Pancreas (tissue), 10 donors: ENCODE data around the gene CROCC2. TPM values are rescaled to one million over a fixed set of nuclear protein-coding genes. Genes with fewer than 3 reads are reported as not detected.

Source experiments
- ATAC-seq, 4 donors: fragments of 200-7000 bp; cut with Tn5 transposase; one replicate each; pipeline versions ENCODE4 v1.8.0 to v1.9.1; 2020; ENCODE audit warnings: mild to moderate bottlenecking in 4 of 4, moderate library complexity in 4 of 4
- DNase-seq, 6 donors: peaks; one replicate each; pipeline ENCODE4 v3.0.0-alpha.2; 2020
- FAIRE-seq: peaks from 2 replicates; lab custom pipeline; 2012; peaks lifted over from hg19 to GRCh38; lab: Jason Lieb, UNC
- H3K27ac ChIP-seq, 4 donors: fragments of 200-600 bp; sonication (generic); 1 replicate in 3 of 4; 2 replicates in 1 of 4; pipeline versions ENCODE4 v1.5.0 to v1.8.0; 2020
- H3K27me3 ChIP-seq, 4 donors: fragments of 200-600 bp; one replicate each; pipeline ENCODE4 v1.8.0; 2021
- H3K36me3 ChIP-seq, 3 donors: fragments of 200-600 bp; sonication (generic) in 1 of 3; one replicate each; pipeline versions ENCODE4 v1.5.0 to v1.8.0; 2020 to 2021
- H3K4me1 ChIP-seq, 3 donors: fragments of 200-600 bp; one replicate each; pipeline ENCODE4 v1.8.0; 2021
- H3K4me3 ChIP-seq, 4 donors: fragments of 200-600 bp; sonication (generic) in 2 of 4; one replicate each; pipeline versions ENCODE4 v1.5.0 to v1.8.0; 2020 to 2021
- H3K9me3 ChIP-seq, 4 donors: fragments of 200-600 bp; one replicate each; pipeline ENCODE4 v1.8.0; 2021
- CTCF ChIP-seq, 4 donors: fragments of 200-600 bp; sonication (generic) in 3 of 4; IDR thresholded peaks; one replicate each; pipeline versions ENCODE4 v1.5.0 to v1.8.0; 2021; ENCODE audit warnings: antibody characterized with exemption in 4 of 4
- whole genome bisulfite sequencing, 2 donors: extraction: QIAGEN DNeasy Blood & Tissue Kit; methylation state at CpG; one replicate each; pipeline ENCODE4 v1.1.7; 2013; 5-methylcytosine and 5-hydroxymethylcytosine counted together
- intact Hi-C, 3 donors: fragments of 100-400 bp; cut with DNase I; formaldehyde crosslinking; loops; one replicate each; pipeline versions ENCODE4 v1.11.1 to v1.14.2; 2022
- polyA plus RNA-seq, 2 donors: library from polyadenylated mRNA; stranded (reverse); fragments of 200-250 nt; gene quantifications; one replicate each; pipeline ENCODE4 v1.2.3, GENCODE V29; 2013
- total RNA-seq, 6 donors: library from RNA; stranded (reverse); fragmentation: NEBNext Ultra II Directional in 4 of 6; extraction: Animal tissue kit (Norgen Biotek cat#: 25700) in 4 of 6; gene quantifications; one replicate each; pipeline versions ENCODE4 v1.2.1 to v1.2.4, GENCODE V29; 2021 to 2023
- donor health status: healthy with polysubstance abuse.
- donor health status: DM: no; HTN: no; CAD: no; lungs with moderate emphysema.
- donor health status: DM: no; HTN: no; CAD: no.
- donor health status: control.
- donor health status: control.
- donor health status: Bipolar disorder and iron deficiency.
- donor health status: DM: yes; HTN: yes; CAD: no.
- donor health status: DM: no; HTN: no; CAD: no.
- donor health status: DM: no; HTN: no; CAD: no.
- donor health status: DM: yes; HTN: yes; CAD: no.

Gene CROCC2
- total and polyA plus RNA-seq, 8 donors = 0.04 to 0.05 (median 0.04) TPM; not detected in 5

- 84 to 89% methylated on average over 10 to 11 of the region's 11 CpGs for WGBS, 2 donors
- Histone ChIP-seq H3K36me3 (no peaks in the 10 kb centered on the region), H3K9me3 (no peaks in the 10 kb centered on the region), H3K4me1 (no peaks in the 10 kb centered on the region), H3K4me3 (no peak overlapping the region), H3K27me3 (no peaks in the 10 kb centered on the region), H3K27ac (no peak overlapping the region)
- DNase-seq (peak in 2 of 6 donors; percentile 14 to 42), FAIRE-seq (no peak), ATAC-seq (no peak)
- intact Hi-C loops = no loop called here
- TF ChIP-seq CTCF (IDR thresholded peaks at IDR 0.05) = no peak
These were observed 17.1 kb upstream of the CROCC2 start for GRCh38 chr2:240888890-240889573.

- no peak for TF ChIP-seq CTCF (IDR thresholded peaks at IDR 0.05)
- no peaks in the 10 kb centered on the region for H3K27me3 ChIP-seq
- H3K9me3 ChIP-seq = no peaks in the 10 kb centered on the region
- 86 to 89% methylated on average over 38 of the region's 38 CpGs for WGBS, 2 donors
- ATAC-seq (no peak), FAIRE-seq (no peak), DNase-seq (peak in 2 of 6 donors; percentile 20 to 65)
- no peak overlapping the region for H3K4me3 ChIP-seq
- no peaks in the 10 kb centered on the region for H3K36me3 ChIP-seq
- H3K27ac ChIP-seq = no peak overlapping the region
- intact Hi-C loops = no loop called here
- H3K4me1 ChIP-seq = no peaks in the 10 kb centered on the region
These were observed 16.3 kb upstream of the CROCC2 start for GRCh38 chr2:240889601-240890560.

- H3K27me3 ChIP-seq = no peaks in the 10 kb centered on the region
- FAIRE-seq (no peak), DNase-seq (peak in 2 of 6 donors; percentile 5 to 48), ATAC-seq (no peak)
- intact Hi-C loops = no loop called here
- H3K36me3 ChIP-seq = no peaks in the 10 kb centered on the region
- H3K9me3 ChIP-seq = no peaks in the 10 kb centered on the region
- H3K4me3 ChIP-seq = no peak overlapping the region
- no peaks in the 10 kb centered on the region for H3K4me1 ChIP-seq
- no peak for TF ChIP-seq CTCF (IDR thresholded peaks at IDR 0.05)
- WGBS, 2 donors = 80 to 88% methylated on average over 13 to 14 of the region's 14 CpGs
- H3K27ac ChIP-seq = no peak overlapping the region
These were observed 15.4 kb upstream of the CROCC2 start for GRCh38 chr2:240890691-240891090.

GRCh38 chr2:240891492-240892340, 14.4 kb upstream of the CROCC2 start:
- H3K27ac ChIP-seq = no peak overlapping the region
- H3K27me3 ChIP-seq = no peaks in the 10 kb centered on the region
- peak in 2 of 6 donors; percentile 23 to 59 for DNase-seq
- no peaks in the 10 kb centered on the region for H3K36me3 ChIP-seq
- ATAC-seq = no peak
- H3K4me3 ChIP-seq = no peak overlapping the region
- TF ChIP-seq CTCF (IDR thresholded peaks at IDR 0.05) = no peak
- 76 to 80% methylated on average over 17 to 20 of the region's 20 CpGs for WGBS, 2 donors
- FAIRE-seq = no peak
- intact Hi-C loops = no loop called here
- no peaks in the 10 kb centered on the region for H3K9me3 ChIP-seq
- peaks cover 0 to 7% (median 5%) of the 10 kb centered on the region in 3 donors for H3K4me1 ChIP-seq
